GM12878 (cell line): ENCODE data around the gene NPDC1. TPM values are rescaled to one million over a fixed set of nuclear protein-coding genes. Genes with fewer than 3 reads are reported as not detected.

Experiments used
- ASH2L ChIP-seq: fragments of 300-600, 200-600 bp; sonication (generic); IDR thresholded peaks from 2 replicates; pipeline ENCODE4 v1.6.1; 2017; ENCODE audit warnings: low read depth, mild to moderate bottlenecking, borderline replicate concordance
- ATF2 ChIP-seq: IDR thresholded peaks from 2 replicates; pipeline ENCODE4 v1.6.1; 2012; ENCODE audit warnings: low read length, inconsistent platforms
- BRCA1 ChIP-seq: IDR thresholded peaks from 2 replicates; pipeline ENCODE4 v1.6.1; 2011; ENCODE audit warnings: low read depth, low read length, improper control_type of control experiment
- CEBPB ChIP-seq, 2 experiments: fragments of 150-350 bp in 1 of 2; IDR thresholded peaks; 2 replicates each; pipeline ENCODE4 v1.6.1; 2012 to 2014; ENCODE audit warnings: low read depth in 2 of 2, low read length in 2 of 2, borderline replicate concordance in 1 of 2, inconsistent platforms in 1 of 2
- ELK1 ChIP-seq: IDR thresholded peaks from 2 replicates; pipeline ENCODE4 v1.6.1; 2012; ENCODE audit warnings: low read depth, low read length, improper control_type of control experiment
- GABPA ChIP-seq: IDR thresholded peaks from 2 replicates; pipeline ENCODE4 v1.6.1; 2014; ENCODE audit warnings: antibody characterized with exemption, low read depth, mild to moderate bottlenecking, inconsistent platforms
- HSF1 ChIP-seq: fragments of 150-350 bp; IDR thresholded peaks from 2 replicates; pipeline ENCODE4 v1.6.1; 2014; ENCODE audit warnings: mild to moderate bottlenecking, low read depth, low read length
- MLLT1 ChIP-seq: fragments of 450-650 bp; IDR thresholded peaks from 2 replicates; pipeline ENCODE4 v1.6.1; 2016; ENCODE audit warnings: mild to moderate bottlenecking
- MYB ChIP-seq: fragments of 150-350 bp; IDR thresholded peaks from 2 replicates; pipeline ENCODE4 v1.6.1; 2014; ENCODE audit warnings: mild to moderate bottlenecking, low read depth, low read length, borderline replicate concordance
- NFXL1 ChIP-seq: fragments of 450-650 bp; IDR thresholded peaks from 2 replicates; pipeline ENCODE4 v1.6.1; 2017; ENCODE audit warnings: antibody characterized with exemption, mild to moderate bottlenecking, borderline replicate concordance
- NFYB ChIP-seq: IDR thresholded peaks from 2 replicates; pipeline ENCODE4 v1.6.1; 2011; ENCODE audit warnings: low read depth, mild to moderate bottlenecking, low read length, improper control_type of control experiment, moderate library complexity; ENCODE audit not compliant: insufficient read depth
- NR2C1 ChIP-seq: fragments of 450-650 bp; IDR thresholded peaks from 2 replicates; pipeline ENCODE4 v1.6.1; 2017; ENCODE audit warnings: antibody characterized with exemption, mild to moderate bottlenecking, moderate library complexity
- RFX5 ChIP-seq: IDR thresholded peaks from 2 replicates; pipeline ENCODE4 v1.6.1; 2011; ENCODE audit warnings: low read depth, low read length, improper control_type of control experiment
- TAF1 ChIP-seq: IDR thresholded peaks from 2 replicates; pipeline ENCODE4 v1.6.1; 2011; ENCODE audit warnings: mild to moderate bottlenecking, low read depth, low read length, borderline replicate concordance
- polyA plus RNA-seq, 11 experiments: library from polyadenylated mRNA; depleted of rRNA in 4 of 11; unstranded in 6 of 11; stranded (reverse) in 5 of 11; fragments of >200 nt; fragmentation: Nextera tagmentation in 4 of 11; fragmentation: Illumina TruSeq in 1 of 11; extraction: Ambion mirVana in 4 of 11; extraction: Trizol in 1 of 11; gene quantifications; 1 replicate in 1 of 11; 2 replicates in 10 of 11; pipeline versions ENCODE4 v1.2.1 to v1.2.3, GENCODE V29; 2011 to 2016; ENCODE audit warnings: inconsistent platforms in 2 of 11, missing spikeins in 2 of 11, low read depth in 1 of 11
- total RNA-seq, 4 experiments: library from RNA; depleted of rRNA in 3 of 4; stranded (reverse); fragments of >200 nt in 3 of 4; fragmentation: Illumina TruSeq in 1 of 4; extraction: Trizol in 1 of 4; gene quantifications; 2 replicates each; pipeline versions ENCODE4 v1.2.1 to v1.2.3, GENCODE V29; 2013 to 2021

NPDC1 gene
- total and polyA plus RNA-seq, 10 of the 15 experiments (the other 5 are each of a cell fraction or from before 2014, with no cell fraction given), result 0.04 to 1.7 (median 0.77) TPM; not detected in 2

GRCh38 chr9:137015976-137016375, 30.0 kb downstream of the NPDC1 start (continued):
- TF ChIP-seq ATF2 (no peak), TAF1 (no peak), ELK1 (no peak), GABPA (no peak), NR2C1 (no peak), ASH2L (no peak), RFX5 (no peak), BRCA1 (no peak), NFXL1 (no peak), MLLT1 (no peak), MYB (no peak), NFYB (no peak), CEBPB (IDR thresholded peaks at IDR 0.05; ENCODE audit: borderline replicate concordance in 1 of 2, low read depth in 2 of 2, low read length in 2 of 2) (no peak), HSF1 (no peak)
- TF ChIP-seq, all 136 proteins: peak for 0
